Gastrocnemius medialis (tissue), 4 donors: ENCODE measurements around the gene PSMC3. TPM values are rescaled to one million over a fixed set of nuclear protein-coding genes. Genes with fewer than 3 reads are reported as not detected.
A peak's percentile ranks its signal among the peaks of the same experiment; 100 is the strongest.

Experiments
- ATAC-seq, 2 donors: fragments of 150-250 bp; one replicate each; pipeline ENCODE4 v1.9.1; 2016
- DNase-seq, 2 donors: peaks; one replicate each; pipeline ENCODE4 v3.0.0-alpha.2; 2019
- H3K27ac ChIP-seq, 4 donors: fragments of 200-600 bp; sonication (generic); 1 replicate in 1 of 4; 2 replicates in 3 of 4; pipeline ENCODE4 v1.5.1; 2016 to 2018; ENCODE audit warnings: mild to moderate bottlenecking in 2 of 4, moderate library complexity in 1 of 4
- H3K27me3 ChIP-seq, 3 donors: fragments of 200-600 bp; sonication (generic) in 2 of 3; 1 replicate in 1 of 3; 2 replicates in 2 of 3; pipeline versions ENCODE4 v1.5.1 to v1.6.0; 2016 to 2019; ENCODE audit warnings: mild to moderate bottlenecking in 1 of 3, moderate library complexity in 1 of 3
- H3K36me3 ChIP-seq, 2 donors: fragments of 200-600 bp; sonication (generic) in 1 of 2; one replicate each; pipeline ENCODE4 v1.5.1; 2017 to 2018
- H3K4me1 ChIP-seq, 2 donors: fragments of 200-600 bp; sonication (generic) in 1 of 2; one replicate each; pipeline ENCODE4 v1.5.1; 2016 to 2017; ENCODE audit warnings: mild to moderate bottlenecking in 2 of 2
- H3K4me3 ChIP-seq, 4 donors: fragments of 200-600 bp; sonication (generic) in 3 of 4; 1 replicate in 1 of 4; 2 replicates in 3 of 4; pipeline ENCODE4 v1.5.1; 2016 to 2019; ENCODE audit warnings: mild to moderate bottlenecking in 2 of 4
- H3K9me3 ChIP-seq, 3 donors: fragments of 200-600 bp; sonication (generic) in 2 of 3; 1 replicate in 1 of 3; 2 replicates in 2 of 3; pipeline ENCODE4 v1.5.1; 2016 to 2019
- POLR2A ChIP-seq, 2 donors: fragments of 450-650 bp; IDR thresholded peaks; one replicate each; pipeline ENCODE4 v1.6.1; 2017; ENCODE audit warnings: antibody characterized with exemption in 2 of 2, mild to moderate bottlenecking in 2 of 2, moderate library complexity in 2 of 2
- in situ Hi-C, 4 donors: fragments of 200-750 bp; cut with MboI; loops; one replicate each; pipeline versions ENCODE4 v1.15.0 to v1.8.0; 2017; ENCODE audit warnings: low sequenced_read_pairs in 4 of 4
- intact Hi-C: fragments of 100-400 bp; cut with DNase I; formaldehyde crosslinking; loops from one replicate; pipeline ENCODE4 v1.15.1; 2023; ENCODE audit warnings: low total_unique reads
- total RNA-seq, 4 donors: library from RNA; depleted of rRNA; stranded (reverse); fragments of >200 nt; gene quantifications; one replicate each; pipeline versions ENCODE4 v1.1.0 to v1.2.3, GENCODE V29; 2016
- TF ChIP-seq, protein P1 (sequence below), 5 experiments: fragments of 450-650 bp in 3 of 5; fragments of 200-600 bp in 2 of 5; sonication (generic) in 2 of 5; IDR thresholded peaks in 4 of 5; conservative IDR thresholded peaks in 1 of 5; 1 replicate in 4 of 5; 2 replicates in 1 of 5; pipeline ENCODE4 v1.5.1; 2016 to 2019; ENCODE audit warnings: antibody characterized with exemption in 5 of 5, mild to moderate bottlenecking in 3 of 5, moderate library complexity in 3 of 5

The PSMC3 gene
- total RNA-seq, 4 donors from 2014 or later = 243 to 350 (median 329) TPM

DNA sequence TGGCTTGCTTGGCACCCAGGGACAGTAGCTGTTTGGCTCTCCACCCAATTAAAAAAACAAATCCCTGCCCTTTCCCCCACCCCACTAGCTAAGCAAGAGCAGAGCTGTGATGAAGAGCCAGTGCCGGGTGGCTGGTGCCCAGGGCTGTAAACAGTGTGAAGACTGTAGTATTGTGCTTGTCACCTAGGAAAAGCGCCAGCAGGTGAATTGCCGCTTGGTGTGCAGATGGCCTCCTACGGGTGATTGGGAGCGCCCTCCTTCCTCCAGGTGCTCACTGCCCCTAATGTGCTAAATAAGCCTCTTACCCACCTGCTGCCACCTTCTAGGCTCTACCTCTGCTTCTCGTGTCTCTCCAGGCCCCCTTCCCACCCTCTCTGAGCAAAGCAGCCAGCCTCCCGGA lies 41.1 kb upstream of the PSMC3 start:
- intact Hi-C loops (no loop called here), in situ Hi-C loops (no loop called here)
- Histone ChIP-seq H3K27me3 (no peaks in the 10 kb centered on the region), H3K27ac (peak overlapping the region in 3 of 4 donors; percentile 38 to 68 (median 38)), H3K36me3 (peaks cover 0 to 41% of the 10 kb centered on the region in 2 donors), H3K9me3 (no peaks in the 10 kb centered on the region), H3K4me3 (no peak overlapping the region), H3K4me1 (peaks cover 23 to 38% of the 10 kb centered on the region in 2 donors)
- ATAC-seq (no peak), DNase-seq (no peak)
- TF ChIP-seq, protein P1, sequence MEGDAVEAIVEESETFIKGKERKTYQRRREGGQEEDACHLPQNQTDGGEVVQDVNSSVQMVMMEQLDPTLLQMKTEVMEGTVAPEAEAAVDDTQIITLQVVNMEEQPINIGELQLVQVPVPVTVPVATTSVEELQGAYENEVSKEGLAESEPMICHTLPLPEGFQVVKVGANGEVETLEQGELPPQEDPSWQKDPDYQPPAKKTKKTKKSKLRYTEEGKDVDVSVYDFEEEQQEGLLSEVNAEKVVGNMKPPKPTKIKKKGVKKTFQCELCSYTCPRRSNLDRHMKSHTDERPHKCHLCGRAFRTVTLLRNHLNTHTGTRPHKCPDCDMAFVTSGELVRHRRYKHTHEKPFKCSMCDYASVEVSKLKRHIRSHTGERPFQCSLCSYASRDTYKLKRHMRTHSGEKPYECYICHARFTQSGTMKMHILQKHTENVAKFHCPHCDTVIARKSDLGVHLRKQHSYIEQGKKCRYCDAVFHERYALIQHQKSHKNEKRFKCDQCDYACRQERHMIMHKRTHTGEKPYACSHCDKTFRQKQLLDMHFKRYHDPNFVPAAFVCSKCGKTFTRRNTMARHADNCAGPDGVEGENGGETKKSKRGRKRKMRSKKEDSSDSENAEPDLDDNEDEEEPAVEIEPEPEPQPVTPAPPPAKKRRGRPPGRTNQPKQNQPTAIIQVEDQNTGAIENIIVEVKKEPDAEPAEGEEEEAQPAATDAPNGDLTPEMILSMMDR (IDR thresholded peaks at IDR 0.05 in 4 of 5, conservative IDR thresholded peaks at IDR 0.05 in 1 of 5) = no peak
- no peak for TF ChIP-seq POLR2A (IDR thresholded peaks at IDR 0.05)

DNA sequence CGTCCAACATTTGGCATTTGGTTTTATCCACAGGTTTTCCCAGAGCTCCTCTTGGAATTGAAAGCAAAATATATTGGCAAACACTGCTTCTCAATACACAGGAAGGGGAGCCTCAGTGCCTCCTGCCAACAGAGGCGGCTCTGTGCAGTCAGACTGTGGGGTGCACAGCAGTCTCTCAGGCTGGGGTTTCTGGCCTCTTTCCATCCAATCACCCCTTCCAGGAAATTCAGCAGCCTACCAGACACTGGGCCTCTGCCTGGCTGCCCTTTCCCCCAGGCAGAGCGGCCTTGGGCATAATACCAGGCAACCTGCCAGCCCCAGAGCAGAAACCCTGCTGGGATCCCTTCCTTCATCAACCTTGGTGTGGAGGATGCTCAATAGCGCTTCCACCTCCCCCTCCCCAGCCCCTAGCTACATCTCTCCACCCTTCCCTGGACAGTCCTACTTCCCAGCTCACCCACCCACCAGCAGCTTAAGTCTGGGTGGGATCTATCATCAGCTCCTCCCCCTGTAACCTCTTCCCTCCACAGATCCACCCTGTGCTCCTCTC lies 40.5 kb upstream of the PSMC3 start:
- intact Hi-C loops (no loop called here), in situ Hi-C loops (no loop called here)
- Histone ChIP-seq H3K27ac (peak overlapping the region; percentile 38 to 68 (median 46)), H3K27me3 (no peaks in the 10 kb centered on the region), H3K4me1 (peaks cover 23 to 38% of the 10 kb centered on the region in 2 donors), H3K4me3 (no peak overlapping the region), H3K36me3 (peaks cover 0 to 35% of the 10 kb centered on the region in 2 donors), H3K9me3 (no peaks in the 10 kb centered on the region)
- DNase-seq (no peak), ATAC-seq (peak; percentile 14 to 26)
- no peak for TF ChIP-seq POLR2A (IDR thresholded peaks at IDR 0.05)
- TF ChIP-seq, protein P1 (IDR thresholded peaks at IDR 0.05 in 4 of 5, conservative IDR thresholded peaks at IDR 0.05 in 1 of 5) = no peak

DNA sequence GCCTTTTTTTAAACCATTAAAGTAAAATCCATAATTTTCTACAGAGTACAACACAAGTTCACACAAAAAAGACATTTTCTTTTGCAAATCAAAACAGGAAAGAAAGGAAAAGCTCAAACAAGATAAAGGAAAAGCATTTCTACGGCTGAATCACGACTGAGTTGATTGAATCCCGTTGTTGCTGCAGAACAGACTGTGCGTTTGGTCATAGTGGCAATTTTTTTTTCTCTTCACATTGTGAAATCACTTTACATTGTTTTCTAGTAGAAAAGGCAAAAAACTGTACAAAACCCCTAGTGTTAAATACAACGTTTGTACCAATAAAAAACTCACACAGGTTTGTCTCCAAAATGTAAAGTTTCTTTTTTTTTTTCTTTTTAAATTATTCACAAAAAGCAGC lies 40.0 kb upstream of the PSMC3 start:
- ATAC-seq (no peak), DNase-seq (no peak)
- TF ChIP-seq, protein P1 (IDR thresholded peaks at IDR 0.05 in 4 of 5, conservative IDR thresholded peaks at IDR 0.05 in 1 of 5) = no peak
- no peak for TF ChIP-seq POLR2A (IDR thresholded peaks at IDR 0.05)
- intact Hi-C loops = no loop called here
- H3K4me3 ChIP-seq = no peak overlapping the region
- H3K9me3 ChIP-seq = no peaks in the 10 kb centered on the region
- H3K36me3 ChIP-seq = peaks cover 0 to 30% of the 10 kb centered on the region in 2 donors
- in situ Hi-C loops = no loop called here
- peak overlapping the region; percentile 38 to 68 (median 46) for H3K27ac ChIP-seq
- no peaks in the 10 kb centered on the region for H3K27me3 ChIP-seq
- H3K4me1 ChIP-seq = peaks cover 23 to 38% of the 10 kb centered on the region in 2 donors

DNA sequence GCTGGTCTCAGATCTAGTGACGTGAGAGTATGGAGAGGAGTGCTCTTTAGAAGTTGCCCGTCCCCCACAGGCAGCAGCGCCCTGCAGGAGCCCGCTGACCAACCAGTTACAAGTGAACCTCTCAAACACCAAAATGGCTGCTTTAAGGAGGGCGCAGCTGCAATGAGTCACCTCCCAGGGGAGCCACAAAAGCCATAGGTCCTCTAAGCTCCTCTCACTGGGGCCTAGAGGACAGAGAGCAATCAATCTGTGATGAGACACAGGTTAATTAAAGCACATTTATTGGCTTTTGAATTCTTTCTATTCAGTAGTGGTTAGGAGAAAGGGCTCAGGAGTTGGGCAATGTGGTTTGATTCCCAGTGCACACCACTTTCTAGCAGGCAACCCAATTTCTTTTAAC lies 38.2 kb upstream of the PSMC3 start:
- Histone ChIP-seq H3K27me3 (no peaks in the 10 kb centered on the region), H3K4me3 (no peak overlapping the region), H3K27ac (peak overlapping the region in 1 of 4 donors; percentile 29), H3K4me1 (peaks cover 23 to 38% of the 10 kb centered on the region in 2 donors), H3K9me3 (no peaks in the 10 kb centered on the region), H3K36me3 (peaks cover 0 to 14% of the 10 kb centered on the region in 2 donors)
- no peak for ATAC-seq
- DNase-seq = no peak
- intact Hi-C loops = no loop called here
- TF ChIP-seq, protein P1 (IDR thresholded peaks at IDR 0.05 in 4 of 5, conservative IDR thresholded peaks at IDR 0.05 in 1 of 5) = no peak
- no peak for TF ChIP-seq POLR2A (IDR thresholded peaks at IDR 0.05)
- in situ Hi-C loops = no loop called here

DNA sequence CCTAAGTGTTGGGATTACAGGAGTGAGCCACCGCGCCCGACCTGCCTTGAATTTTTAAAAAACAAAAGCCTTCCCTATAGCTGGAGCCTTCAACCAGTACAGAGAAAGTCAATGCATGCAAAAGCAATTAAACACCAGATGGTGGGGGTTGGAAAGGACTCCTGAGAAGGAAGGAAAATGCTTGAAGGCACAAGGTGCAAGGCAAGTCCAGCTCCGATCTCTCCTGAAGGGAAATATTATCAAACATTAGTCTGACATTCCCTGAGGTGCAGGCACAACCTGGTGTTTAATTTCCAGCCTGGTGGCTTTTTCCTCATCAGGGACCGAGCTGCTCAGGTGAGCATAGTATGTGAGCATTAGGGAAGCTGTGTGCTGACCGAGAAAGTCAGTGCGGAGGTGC lies 35.6 kb upstream of the PSMC3 start:
- Histone ChIP-seq H3K27me3 (no peaks in the 10 kb centered on the region), H3K36me3 (no peaks in the 10 kb centered on the region), H3K9me3 (no peaks in the 10 kb centered on the region), H3K27ac (no peak overlapping the region), H3K4me1 (peaks cover 14 to 21% of the 10 kb centered on the region in 2 donors), H3K4me3 (no peak overlapping the region)
- DNase-seq = no peak
- intact Hi-C loops = no loop called here
- in situ Hi-C loops = no loop called here
- TF ChIP-seq POLR2A (IDR thresholded peaks at IDR 0.05) = no peak
- TF ChIP-seq, protein P1 (IDR thresholded peaks at IDR 0.05 in 4 of 5, conservative IDR thresholded peaks at IDR 0.05 in 1 of 5) = no peak
- no peak for ATAC-seq
